GM12878 (cell line): ENCODE data around the gene CLC.
"Not testable (repeated sequence)": the region's sequence is repeated elsewhere in the genome, so short reads cannot be mapped to it uniquely, and the experiment has no call there.

Source experiments
- EP300 ChIP-seq, 2 experiments: fragments of 150-350 bp in 1 of 2; IDR thresholded peaks; 2 replicates each; pipeline ENCODE4 v1.6.1; 2011 to 2012; ENCODE audit warnings: low read depth in 2 of 2, low read length in 2 of 2, borderline replicate concordance in 1 of 2, improper control_type of control experiment in 1 of 2, inconsistent platforms in 1 of 2; ENCODE audit not compliant: control insufficient read depth in 1 of 2
- SP1 ChIP-seq: IDR thresholded peaks from one replicate; pipeline ENCODE4 v1.6.1; 2011; ENCODE audit warnings: low read depth, low read length
- TF ChIP-seq, protein P1 (sequence below), 3 experiments: IDR thresholded peaks in 2 of 3; conservative IDR thresholded peaks in 1 of 3; 2 replicates each; pipeline ENCODE4 v1.5.1; 2011; ENCODE audit warnings: low read depth in 3 of 3, low read length in 3 of 3, mild to moderate bottlenecking in 3 of 3, control low read depth in 2 of 3, moderate library complexity in 2 of 3, inconsistent platforms in 1 of 3, mixed read lengths in 1 of 3; ENCODE audit not compliant: control insufficient read depth in 2 of 3, insufficient read depth in 1 of 3; ENCODE audit errors: extremely low read depth in 1 of 3

DNA sequence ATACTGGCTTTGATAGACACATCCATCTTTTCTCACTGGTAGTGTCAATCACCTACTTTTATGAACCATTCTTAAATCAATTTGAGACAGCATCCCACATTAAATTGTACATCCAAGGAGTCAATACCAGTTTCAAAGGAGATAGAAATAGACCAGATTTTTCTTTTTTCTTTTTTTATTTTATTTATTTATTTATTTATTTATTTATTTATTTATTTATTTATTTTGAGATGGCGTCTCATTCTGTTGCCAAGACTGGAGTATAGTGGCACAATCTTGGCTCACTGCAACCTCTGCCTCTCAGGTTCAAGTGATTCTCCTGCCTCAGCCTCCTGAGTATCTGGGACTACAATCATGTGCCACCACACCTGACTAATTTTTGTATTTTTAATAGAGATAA is 24.0 kb upstream of the CLC start:
- TF ChIP-seq EP300 (IDR thresholded peaks at IDR 0.05; ENCODE audit: borderline replicate concordance in 1 of 2, control insufficient read depth in 1 of 2, low read depth in 2 of 2, low read length in 2 of 2); SP1: not testable (repeated sequence)
- TF ChIP-seq, protein P1, sequence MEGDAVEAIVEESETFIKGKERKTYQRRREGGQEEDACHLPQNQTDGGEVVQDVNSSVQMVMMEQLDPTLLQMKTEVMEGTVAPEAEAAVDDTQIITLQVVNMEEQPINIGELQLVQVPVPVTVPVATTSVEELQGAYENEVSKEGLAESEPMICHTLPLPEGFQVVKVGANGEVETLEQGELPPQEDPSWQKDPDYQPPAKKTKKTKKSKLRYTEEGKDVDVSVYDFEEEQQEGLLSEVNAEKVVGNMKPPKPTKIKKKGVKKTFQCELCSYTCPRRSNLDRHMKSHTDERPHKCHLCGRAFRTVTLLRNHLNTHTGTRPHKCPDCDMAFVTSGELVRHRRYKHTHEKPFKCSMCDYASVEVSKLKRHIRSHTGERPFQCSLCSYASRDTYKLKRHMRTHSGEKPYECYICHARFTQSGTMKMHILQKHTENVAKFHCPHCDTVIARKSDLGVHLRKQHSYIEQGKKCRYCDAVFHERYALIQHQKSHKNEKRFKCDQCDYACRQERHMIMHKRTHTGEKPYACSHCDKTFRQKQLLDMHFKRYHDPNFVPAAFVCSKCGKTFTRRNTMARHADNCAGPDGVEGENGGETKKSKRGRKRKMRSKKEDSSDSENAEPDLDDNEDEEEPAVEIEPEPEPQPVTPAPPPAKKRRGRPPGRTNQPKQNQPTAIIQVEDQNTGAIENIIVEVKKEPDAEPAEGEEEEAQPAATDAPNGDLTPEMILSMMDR (IDR thresholded peaks at IDR 0.05 in 2 of 3, conservative IDR thresholded peaks at IDR 0.05 in 1 of 3; ENCODE audit: control insufficient read depth in 2 of 3, extremely low read depth in 1 of 3, insufficient read depth in 1 of 3, low read depth in 3 of 3, low read length in 3 of 3) = not testable (repeated sequence)
